Panc1 (cell line): ENCODE measurements around the gene GPR149. TPM values are rescaled to one million over a fixed set of nuclear protein-coding genes. Genes with fewer than 3 reads are reported as not detected.

Experiments used
- ATAC-seq: fragments of 200-7000 bp; cut with Tn5 transposase; 2 replicates; pipeline ENCODE4 v1.9.1; 2020; ENCODE audit warnings: mild to moderate bottlenecking, moderate library complexity
- BruUV-seq: library from RNA; stranded (reverse); fragments of 400-500 nt; replicated peaks from 2 replicates; lab custom pipeline; 2021; lab: Mats Ljungman, UMichigan
- CTCF ChIA-PET: fragments of 300-600 bp; sonication (Branson Sonifier 250); formaldehyde crosslinking; loops from one replicate; lab custom pipeline; 2022; ENCODE audit warnings: antibody characterized with exemption; lab: Charles Lee
- POLR2A ChIA-PET: fragments of 300-600 bp; sonication (Branson Sonifier 250); formaldehyde crosslinking; loops from one replicate; lab custom pipeline; 2022; ENCODE audit warnings: antibody characterized with exemption; lab: Charles Lee
- DNase-seq: peaks from one replicate; pipeline ENCODE4 v3.0.0-alpha.2; 2010; ENCODE audit warnings: low read depth, low spot score
- H3K27ac ChIP-seq: 2 replicates; pipeline ENCODE4 v1.5.1; 2011; ENCODE audit warnings: mild to moderate bottlenecking, low read length, inconsistent platforms
- H3K27me3 ChIP-seq: fragments of 200-500 bp; sonication (Bioruptor generic); 2 replicates; pipeline ENCODE4 v1.6.0; 2014; ENCODE audit warnings: low read length, inconsistent platforms; ENCODE audit not compliant: control insufficient read depth, insufficient read depth
- H3K36me3 ChIP-seq: fragments of 200-500 bp; sonication (Bioruptor generic); 2 replicates; pipeline ENCODE4 v1.5.1; 2014; ENCODE audit warnings: inconsistent platforms, mild to moderate bottlenecking, low read length, moderate library complexity; ENCODE audit not compliant: control insufficient read depth, insufficient read depth
- H3K4me1 ChIP-seq: 2 replicates; pipeline ENCODE4 v1.5.1; 2011; ENCODE audit warnings: inconsistent platforms, mild to moderate bottlenecking, low read length, moderate library complexity; ENCODE audit not compliant: control insufficient read depth, insufficient read depth
- H3K4me3 ChIP-seq, 2 experiments: 2 replicates each; pipeline ENCODE4 v1.5.1; 2011 to 2012; ENCODE audit warnings: low read depth in 2 of 2, low read length in 2 of 2, mild to moderate bottlenecking in 2 of 2, inconsistent platforms in 1 of 2, moderate library complexity in 1 of 2
- H3K9me3 ChIP-seq: fragments of 200-500 bp; sonication (Bioruptor generic); 2 replicates; pipeline ENCODE4 v1.5.1; 2014; ENCODE audit warnings: low read depth, mild to moderate bottlenecking, inconsistent platforms, low read length, moderate library complexity; ENCODE audit not compliant: control insufficient read depth, insufficient read depth
- POLR2AphosphoS5 ChIP-seq: IDR thresholded peaks from 2 replicates; pipeline ENCODE4 v1.6.1; 2012; ENCODE audit warnings: mild to moderate bottlenecking, low read depth, low read length, moderate library complexity
- SIN3A ChIP-seq: IDR thresholded peaks from 2 replicates; pipeline ENCODE4 v1.6.1; 2012; ENCODE audit warnings: low read depth, mild to moderate bottlenecking, low read length, moderate library complexity, borderline replicate concordance; ENCODE audit not compliant: insufficient read depth
- TCF7L2 ChIP-seq: IDR thresholded peaks from 2 replicates; pipeline ENCODE4 v1.6.1; 2011; ENCODE audit warnings: mild to moderate bottlenecking, low read depth, low read length, inconsistent platforms
- in situ Hi-C: cut with HindIII; loops from 2 replicates; pipeline ENCODE4 v1.10.0; 2016; ENCODE audit warnings: low sequenced_read_pairs, low pct_unique_long_range_greater_than_20kb
- intact Hi-C: fragments of 100-400 bp; cut with micrococcal nuclease; formaldehyde crosslinking; loops from one replicate; pipeline ENCODE4 v1.10.0; 2022; ENCODE audit not compliant: unreplicated experiment
- total RNA-seq: library from RNA; stranded (reverse); gene quantifications from one replicate; pipeline ENCODE4 v1.2.1, GENCODE V29; 2021; ENCODE audit not compliant: unreplicated experiment
- TF ChIP-seq, protein P1 (sequence below), 2 experiments: IDR thresholded peaks; 2 replicates each; pipeline ENCODE4 v1.6.1; 2011 to 2012; ENCODE audit warnings: low read depth in 2 of 2, control low read depth in 1 of 2, low read length in 1 of 2, mild to moderate bottlenecking in 1 of 2, moderate library complexity in 1 of 2; ENCODE audit not compliant: insufficient read depth in 1 of 2
- TF ChIP-seq, protein P2 (sequence below): fragments of 450-650 bp; IDR thresholded peaks from 2 replicates; pipeline ENCODE4 v1.5.1; 2017; ENCODE audit warnings: mild to moderate bottlenecking

GPR149 gene
- total RNA-seq, 1 experiment from 2014 or later = not detected

DNA sequence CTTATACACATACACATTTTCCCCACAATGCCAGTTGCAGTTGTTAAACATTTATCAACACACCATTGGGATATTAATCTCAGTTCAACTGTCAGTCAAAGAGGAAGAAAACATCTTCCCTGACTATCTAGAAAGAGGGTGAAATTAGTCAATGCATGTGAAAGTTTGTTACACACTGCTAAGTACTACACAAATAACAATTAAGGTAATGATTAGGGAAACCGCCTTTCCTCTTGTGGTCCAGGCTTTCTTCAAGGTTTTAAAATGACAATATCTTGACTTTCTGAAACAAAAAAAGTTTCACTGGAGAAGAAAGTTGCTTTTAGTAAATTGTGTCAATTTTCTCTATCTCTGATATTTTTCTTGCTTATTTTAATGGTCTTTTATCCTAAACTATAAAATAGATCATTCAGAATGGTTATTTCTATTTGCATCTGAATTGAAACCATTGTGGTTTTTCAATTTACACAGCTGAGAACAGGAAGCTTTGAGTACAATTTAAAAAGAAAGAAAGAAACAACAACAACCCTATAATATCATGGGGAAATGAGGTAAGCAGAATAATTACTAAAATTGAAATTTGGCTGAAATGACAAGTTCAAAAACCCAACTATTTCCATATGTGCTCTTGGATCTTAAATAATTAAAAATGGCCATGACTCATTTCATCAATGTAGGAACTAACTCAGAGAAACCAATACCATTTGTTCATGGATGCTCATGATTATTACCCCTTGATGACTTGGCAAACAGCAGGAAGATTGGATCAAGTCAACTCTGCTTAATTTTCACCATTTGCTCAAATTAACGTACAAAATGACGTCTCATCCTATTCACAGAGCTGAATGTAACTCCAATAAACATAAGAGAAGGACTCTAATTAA, 31.7 kb downstream of the GPR149 start:
- in situ Hi-C loops = no loop called here
- ChIA-PET POLR2A (no interaction called here), CTCF (no interaction called here)
- intact Hi-C loops = no loop called here
- DNase-seq (no peak), ATAC-seq (no peak)
- Histone ChIP-seq H3K9me3 (no peaks in the 10 kb centered on the region), H3K36me3 (no peaks in the 10 kb centered on the region), H3K27me3 (no peaks in the 10 kb centered on the region), H3K4me1 (no peaks in the 10 kb centered on the region), H3K4me3 (no peak overlapping the region), H3K27ac (no peak overlapping the region)
- TF ChIP-seq, protein P1, sequence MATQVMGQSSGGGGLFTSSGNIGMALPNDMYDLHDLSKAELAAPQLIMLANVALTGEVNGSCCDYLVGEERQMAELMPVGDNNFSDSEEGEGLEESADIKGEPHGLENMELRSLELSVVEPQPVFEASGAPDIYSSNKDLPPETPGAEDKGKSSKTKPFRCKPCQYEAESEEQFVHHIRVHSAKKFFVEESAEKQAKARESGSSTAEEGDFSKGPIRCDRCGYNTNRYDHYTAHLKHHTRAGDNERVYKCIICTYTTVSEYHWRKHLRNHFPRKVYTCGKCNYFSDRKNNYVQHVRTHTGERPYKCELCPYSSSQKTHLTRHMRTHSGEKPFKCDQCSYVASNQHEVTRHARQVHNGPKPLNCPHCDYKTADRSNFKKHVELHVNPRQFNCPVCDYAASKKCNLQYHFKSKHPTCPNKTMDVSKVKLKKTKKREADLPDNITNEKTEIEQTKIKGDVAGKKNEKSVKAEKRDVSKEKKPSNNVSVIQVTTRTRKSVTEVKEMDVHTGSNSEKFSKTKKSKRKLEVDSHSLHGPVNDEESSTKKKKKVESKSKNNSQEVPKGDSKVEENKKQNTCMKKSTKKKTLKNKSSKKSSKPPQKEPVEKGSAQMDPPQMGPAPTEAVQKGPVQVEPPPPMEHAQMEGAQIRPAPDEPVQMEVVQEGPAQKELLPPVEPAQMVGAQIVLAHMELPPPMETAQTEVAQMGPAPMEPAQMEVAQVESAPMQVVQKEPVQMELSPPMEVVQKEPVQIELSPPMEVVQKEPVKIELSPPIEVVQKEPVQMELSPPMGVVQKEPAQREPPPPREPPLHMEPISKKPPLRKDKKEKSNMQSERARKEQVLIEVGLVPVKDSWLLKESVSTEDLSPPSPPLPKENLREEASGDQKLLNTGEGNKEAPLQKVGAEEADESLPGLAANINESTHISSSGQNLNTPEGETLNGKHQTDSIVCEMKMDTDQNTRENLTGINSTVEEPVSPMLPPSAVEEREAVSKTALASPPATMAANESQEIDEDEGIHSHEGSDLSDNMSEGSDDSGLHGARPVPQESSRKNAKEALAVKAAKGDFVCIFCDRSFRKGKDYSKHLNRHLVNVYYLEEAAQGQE (IDR thresholded peaks at IDR 0.05; ENCODE audit: insufficient read depth in 1 of 2, low read depth in 2 of 2, low read length in 1 of 2) = no peak
- TF ChIP-seq TCF7L2 (no peak), POLR2AphosphoS5 (no peak), SIN3A (no peak)
- TF ChIP-seq, protein P2, sequence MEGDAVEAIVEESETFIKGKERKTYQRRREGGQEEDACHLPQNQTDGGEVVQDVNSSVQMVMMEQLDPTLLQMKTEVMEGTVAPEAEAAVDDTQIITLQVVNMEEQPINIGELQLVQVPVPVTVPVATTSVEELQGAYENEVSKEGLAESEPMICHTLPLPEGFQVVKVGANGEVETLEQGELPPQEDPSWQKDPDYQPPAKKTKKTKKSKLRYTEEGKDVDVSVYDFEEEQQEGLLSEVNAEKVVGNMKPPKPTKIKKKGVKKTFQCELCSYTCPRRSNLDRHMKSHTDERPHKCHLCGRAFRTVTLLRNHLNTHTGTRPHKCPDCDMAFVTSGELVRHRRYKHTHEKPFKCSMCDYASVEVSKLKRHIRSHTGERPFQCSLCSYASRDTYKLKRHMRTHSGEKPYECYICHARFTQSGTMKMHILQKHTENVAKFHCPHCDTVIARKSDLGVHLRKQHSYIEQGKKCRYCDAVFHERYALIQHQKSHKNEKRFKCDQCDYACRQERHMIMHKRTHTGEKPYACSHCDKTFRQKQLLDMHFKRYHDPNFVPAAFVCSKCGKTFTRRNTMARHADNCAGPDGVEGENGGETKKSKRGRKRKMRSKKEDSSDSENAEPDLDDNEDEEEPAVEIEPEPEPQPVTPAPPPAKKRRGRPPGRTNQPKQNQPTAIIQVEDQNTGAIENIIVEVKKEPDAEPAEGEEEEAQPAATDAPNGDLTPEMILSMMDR = no peak
- BruUV-seq = no TSS peak

DNA sequence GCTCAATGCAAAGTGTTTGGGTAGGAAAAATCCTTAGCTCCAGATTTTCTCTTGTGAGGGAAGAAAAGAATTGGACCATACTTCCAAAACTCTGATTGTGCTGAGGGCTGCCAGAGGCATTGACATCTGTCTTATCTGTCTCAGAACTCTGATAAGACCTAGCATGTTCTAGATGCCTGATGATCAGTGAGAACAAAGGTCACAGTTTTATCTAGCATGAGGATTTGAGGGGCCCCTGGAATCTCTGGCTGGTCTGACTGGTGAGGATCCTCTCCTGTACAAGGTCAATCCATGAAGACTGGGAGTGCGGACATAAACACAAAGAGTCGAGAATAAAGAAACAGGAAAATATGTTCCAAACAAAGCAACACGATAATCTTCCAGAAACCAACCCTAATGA, 40.1 kb downstream of the GPR149 start:
- ChIA-PET POLR2A (no interaction called here), CTCF (no interaction called here)
- no peak for TF ChIP-seq TCF7L2
- TF ChIP-seq, protein P2 = no peak
- TF ChIP-seq POLR2AphosphoS5 = no peak
- no peaks in the 10 kb centered on the region for H3K36me3 ChIP-seq
- in situ Hi-C loops = no loop called here
- DNase-seq (no peak), ATAC-seq (no peak)
- no peak overlapping the region for H3K27ac ChIP-seq
- H3K9me3 ChIP-seq = no peaks in the 10 kb centered on the region
- no peaks in the 10 kb centered on the region for H3K4me1 ChIP-seq
- no peak overlapping the region for H3K4me3 ChIP-seq
- no peaks in the 10 kb centered on the region for H3K27me3 ChIP-seq
- no TSS peak for BruUV-seq
- intact Hi-C loops = no loop called here
